GM23338 (cell line): ENCODE measurements around the gene OPRL1. TPM values are rescaled to one million over a fixed set of nuclear protein-coding genes. Genes with fewer than 3 reads are reported as not detected.

ENCODE experiments used
- ATAC-seq: fragments of 200-7000 bp; cut with Tn5 transposase; 3 replicates; pipeline ENCODE4 v1.9.1; 2020
- DNase-seq: peaks from one replicate; pipeline ENCODE4 v3.0.0-alpha.2; 2015; ENCODE audit warnings: low spot score
- H2AFZ ChIP-seq: fragments of 200-600 bp; sonication (generic); 2 replicates; pipeline ENCODE4 v1.8.0; 2016; ENCODE audit warnings: antibody characterized with exemption, mild to moderate bottlenecking, moderate library complexity
- H3F3A ChIP-seq: fragments of 200-600 bp; sonication (generic); replicated peaks from 2 replicates; pipeline ENCODE4 v1.8.0; 2017; ENCODE audit warnings: antibody characterized with exemption, mixed run types, low read depth
- H3K27ac ChIP-seq: fragments of 200-600 bp; sonication (generic); 2 replicates; pipeline ENCODE4 v1.6.1; 2016; ENCODE audit warnings: low read depth
- H3K27me3 ChIP-seq: fragments of 200-600 bp; sonication (generic); 2 replicates; pipeline ENCODE4 v1.8.0; 2016; ENCODE audit warnings: mild to moderate bottlenecking, mixed run types, moderate library complexity; ENCODE audit not compliant: insufficient read depth
- H3K36me3 ChIP-seq: fragments of 200-600 bp; sonication (generic); 2 replicates; pipeline ENCODE4 v1.8.0; 2016; ENCODE audit warnings: mild to moderate bottlenecking; ENCODE audit not compliant: insufficient read depth
- H3K4me1 ChIP-seq: fragments of 200-600 bp; sonication (generic); 2 replicates; pipeline ENCODE4 v1.8.0; 2016; ENCODE audit warnings: mild to moderate bottlenecking, moderate library complexity; ENCODE audit not compliant: insufficient read depth
- H3K4me2 ChIP-seq: fragments of 200-600 bp; sonication (generic); 2 replicates; pipeline ENCODE4 v1.7.1; 2017; ENCODE audit warnings: mixed run types
- H3K4me3 ChIP-seq: fragments of 200-600 bp; sonication (generic); 2 replicates; pipeline ENCODE4 v1.6.1; 2016; ENCODE audit warnings: mixed run types
- H3K79me2 ChIP-seq: fragments of 200-600 bp; sonication (generic); replicated peaks from 2 replicates; pipeline ENCODE4 v1.8.0; 2017; ENCODE audit warnings: mild to moderate bottlenecking; ENCODE audit not compliant: insufficient read depth
- H3K9me2 ChIP-seq: fragments of 200-600 bp; sonication (generic); 2 replicates; pipeline ENCODE4 v1.8.0; 2017; ENCODE audit not compliant: insufficient read depth
- H4K20me1 ChIP-seq: fragments of 200-600 bp; sonication (generic); replicated peaks from 2 replicates; pipeline ENCODE4 v1.8.0; 2017; ENCODE audit warnings: mild to moderate bottlenecking; ENCODE audit not compliant: insufficient read depth
- H3K27ac Mint-ChIP-seq: 2 replicates; pipeline ENCODE4 v1.8.0; 2020; ENCODE audit warnings: inconsistent platforms, mild to moderate bottlenecking, moderate library complexity, mixed read lengths
- H3K27me3 Mint-ChIP-seq: 3 replicates; pipeline ENCODE4 v1.8.0; 2022; ENCODE audit warnings: low read depth, mild to moderate bottlenecking, moderate library complexity, mixed read lengths, inconsistent platforms; ENCODE audit not compliant: insufficient read depth, poor library complexity
- H3K36me3 Mint-ChIP-seq: 3 replicates; pipeline ENCODE4 v1.8.0; 2021; ENCODE audit warnings: low read depth, mild to moderate bottlenecking, inconsistent platforms, moderate library complexity, mixed read lengths
- H3K4me1 Mint-ChIP-seq: 3 replicates; pipeline ENCODE4 v1.8.0; 2020; ENCODE audit warnings: mild to moderate bottlenecking, inconsistent platforms, mixed read lengths
- H3K4me3 Mint-ChIP-seq: 3 replicates; pipeline ENCODE4 v1.8.0; 2021; ENCODE audit warnings: moderate library complexity, mild to moderate bottlenecking, inconsistent platforms, mixed read lengths
- H3K9me3 Mint-ChIP-seq: 3 replicates; pipeline ENCODE4 v1.8.0; 2020; ENCODE audit warnings: moderate library complexity, mild to moderate bottlenecking, inconsistent platforms, mixed read lengths
- CREB1 ChIP-seq: fragments of 250-450 bp; sonication (Bioruptor Pico); IDR thresholded peaks from 2 replicates; pipeline ENCODE4 v1.5.0; 2020; ENCODE audit warnings: low read depth, mild to moderate bottlenecking, moderate library complexity
- EZH2 ChIP-seq: fragments of 200-600 bp; sonication (generic); IDR thresholded peaks from one replicate; pipeline ENCODE4 v1.8.0; 2017; ENCODE audit warnings: antibody characterized with exemption, mild to moderate bottlenecking, low read depth; ENCODE audit not compliant: unreplicated experiment
- EZH2phosphoT487 ChIP-seq: fragments of 200-600 bp; sonication (generic); IDR thresholded peaks from one replicate; pipeline ENCODE4 v1.8.1; 2018; ENCODE audit warnings: antibody characterized with exemption; ENCODE audit not compliant: unreplicated experiment
- JUNB ChIP-seq: IDR thresholded peaks from one replicate; pipeline ENCODE4 v1.6.1; 2016; ENCODE audit warnings: antibody characterized with exemption; ENCODE audit not compliant: unreplicated experiment
- NANOG ChIP-seq: IDR thresholded peaks from 2 replicates; pipeline ENCODE4 v1.6.1; 2016; ENCODE audit warnings: antibody characterized with exemption, borderline replicate concordance
- POLR2AphosphoS5 ChIP-seq: IDR thresholded peaks from 2 replicates; pipeline ENCODE4 v1.6.1; 2016; ENCODE audit warnings: antibody characterized with exemption, low read depth
- STAT1 ChIP-seq: IDR thresholded peaks from one replicate; pipeline ENCODE4 v1.6.1; 2016; ENCODE audit warnings: antibody characterized with exemption; ENCODE audit not compliant: unreplicated experiment
- ZNF114 ChIP-seq: fragments of 250-450 bp; sonication (Bioruptor Pico); IDR thresholded peaks from 2 replicates; pipeline ENCODE4 v1.5.0; 2020; ENCODE audit warnings: mild to moderate bottlenecking, moderate library complexity
- ZNF331 ChIP-seq: fragments of 250-450 bp; sonication (Bioruptor Pico); IDR thresholded peaks from 2 replicates; pipeline ENCODE4 v1.5.0; 2020; ENCODE audit warnings: low read depth, mild to moderate bottlenecking, moderate library complexity
- polyA plus RNA-seq: library from polyadenylated mRNA; unstranded; fragments of >200 nt; fragmentation: Nextera tagmentation; extraction: Ambion mirVana; gene quantifications from 2 replicates; pipeline ENCODE4 v1.2.1, GENCODE V29; 2016
- total RNA-seq: library from RNA; depleted of rRNA; stranded (reverse); fragments of >200 nt; shearing (Covaris generic); gene quantifications from 2 replicates; pipeline ENCODE4 v1.2.3, GENCODE V29; 2014
- TF ChIP-seq, protein P1 (sequence below): fragments of 250-450 bp; sonication (Bioruptor Pico); IDR thresholded peaks from 2 replicates; pipeline ENCODE4 v1.5.0; 2020; ENCODE audit warnings: mild to moderate bottlenecking, moderate library complexity
- TF ChIP-seq, protein P2 (sequence below), 2 experiments: fragments of 200-600 bp in 1 of 2; sonication (generic) in 1 of 2; conservative IDR thresholded peaks; 2 replicates each; pipeline versions ENCODE4 v1.5.1 to v1.6.1; 2016 to 2017; ENCODE audit warnings: antibody characterized with exemption in 2 of 2, low read depth in 2 of 2, mild to moderate bottlenecking in 2 of 2, moderate library complexity in 1 of 2
- TF ChIP-seq, protein P3 (sequence below): IDR thresholded peaks from 2 replicates; pipeline ENCODE4 v1.6.1; 2016; ENCODE audit warnings: antibody characterized with exemption
- TF ChIP-seq, protein P4 (sequence below): IDR thresholded peaks from one replicate; pipeline ENCODE4 v1.6.1; 2018; ENCODE audit warnings: antibody characterized with exemption; ENCODE audit not compliant: unreplicated experiment

OPRL1 gene
- total and polyA plus RNA-seq, 2 experiments from 2014 or later = 0.27 to 1.1 TPM

DNA sequence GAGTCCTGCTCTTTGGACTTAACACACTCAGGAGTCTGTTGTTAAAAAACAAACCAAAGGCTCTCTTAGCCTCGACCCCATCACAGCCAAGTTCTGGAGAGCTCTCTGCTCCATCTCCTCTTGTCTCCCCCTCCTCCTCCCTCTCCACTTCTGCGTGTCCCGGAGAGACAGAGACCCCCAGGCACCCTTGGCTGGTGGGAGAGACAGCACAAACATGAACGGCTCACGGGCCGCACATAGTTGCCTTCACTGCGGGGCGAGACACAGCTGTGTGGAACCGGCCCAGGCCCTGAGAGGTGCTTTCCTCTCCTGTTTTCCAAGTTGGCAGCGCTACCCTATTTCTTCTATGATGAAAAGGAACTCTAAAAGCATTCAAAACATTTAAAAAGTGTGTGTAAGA lies 61.1 kb downstream of the OPRL1 start:
- H3K27ac Mint-ChIP-seq = no peak overlapping the region
- 0 out of 2 replicates have a peak, but pooled peaks cover 3% of the 10 kb centered on the region for H3K4me1 ChIP-seq
- H3K27me3 Mint-ChIP-seq = peaks cover 15% of the 10 kb centered on the region
- no peaks in the 10 kb centered on the region for H3K9me2 ChIP-seq
- H3K4me3 ChIP-seq = no peak overlapping the region
- ATAC-seq (no peak), DNase-seq (no peak)
- no peaks in the 10 kb centered on the region for H3K36me3 ChIP-seq
- no peak overlapping the region for H3K4me2 ChIP-seq
- H3K27me3 ChIP-seq = no peaks in the 10 kb centered on the region
- peaks cover 25% of the 10 kb centered on the region for H3K9me3 Mint-ChIP-seq
- no peak overlapping the region for H3K27ac ChIP-seq
- no peaks in the 10 kb centered on the region for H4K20me1 ChIP-seq
- peaks cover 19% of the 10 kb centered on the region for H3K4me1 Mint-ChIP-seq
- no peaks in the 10 kb centered on the region for H3K79me2 ChIP-seq
- 0 out of 2 replicates have a peak, but pooled peaks cover 3% of the 10 kb centered on the region for H3F3A ChIP-seq
- H3K4me3 Mint-ChIP-seq = no peak overlapping the region; the same call in 2 of the 3 replicates
- no peak overlapping the region for H2AFZ ChIP-seq
- peaks cover 12% of the 10 kb centered on the region; the same call in 2 of the 3 replicates for H3K36me3 Mint-ChIP-seq
- no peak for TF ChIP-seq CREB1 (CRISPR knock-in tag)
- TF ChIP-seq ZNF114 = no peak
- TF ChIP-seq, protein P1, sequence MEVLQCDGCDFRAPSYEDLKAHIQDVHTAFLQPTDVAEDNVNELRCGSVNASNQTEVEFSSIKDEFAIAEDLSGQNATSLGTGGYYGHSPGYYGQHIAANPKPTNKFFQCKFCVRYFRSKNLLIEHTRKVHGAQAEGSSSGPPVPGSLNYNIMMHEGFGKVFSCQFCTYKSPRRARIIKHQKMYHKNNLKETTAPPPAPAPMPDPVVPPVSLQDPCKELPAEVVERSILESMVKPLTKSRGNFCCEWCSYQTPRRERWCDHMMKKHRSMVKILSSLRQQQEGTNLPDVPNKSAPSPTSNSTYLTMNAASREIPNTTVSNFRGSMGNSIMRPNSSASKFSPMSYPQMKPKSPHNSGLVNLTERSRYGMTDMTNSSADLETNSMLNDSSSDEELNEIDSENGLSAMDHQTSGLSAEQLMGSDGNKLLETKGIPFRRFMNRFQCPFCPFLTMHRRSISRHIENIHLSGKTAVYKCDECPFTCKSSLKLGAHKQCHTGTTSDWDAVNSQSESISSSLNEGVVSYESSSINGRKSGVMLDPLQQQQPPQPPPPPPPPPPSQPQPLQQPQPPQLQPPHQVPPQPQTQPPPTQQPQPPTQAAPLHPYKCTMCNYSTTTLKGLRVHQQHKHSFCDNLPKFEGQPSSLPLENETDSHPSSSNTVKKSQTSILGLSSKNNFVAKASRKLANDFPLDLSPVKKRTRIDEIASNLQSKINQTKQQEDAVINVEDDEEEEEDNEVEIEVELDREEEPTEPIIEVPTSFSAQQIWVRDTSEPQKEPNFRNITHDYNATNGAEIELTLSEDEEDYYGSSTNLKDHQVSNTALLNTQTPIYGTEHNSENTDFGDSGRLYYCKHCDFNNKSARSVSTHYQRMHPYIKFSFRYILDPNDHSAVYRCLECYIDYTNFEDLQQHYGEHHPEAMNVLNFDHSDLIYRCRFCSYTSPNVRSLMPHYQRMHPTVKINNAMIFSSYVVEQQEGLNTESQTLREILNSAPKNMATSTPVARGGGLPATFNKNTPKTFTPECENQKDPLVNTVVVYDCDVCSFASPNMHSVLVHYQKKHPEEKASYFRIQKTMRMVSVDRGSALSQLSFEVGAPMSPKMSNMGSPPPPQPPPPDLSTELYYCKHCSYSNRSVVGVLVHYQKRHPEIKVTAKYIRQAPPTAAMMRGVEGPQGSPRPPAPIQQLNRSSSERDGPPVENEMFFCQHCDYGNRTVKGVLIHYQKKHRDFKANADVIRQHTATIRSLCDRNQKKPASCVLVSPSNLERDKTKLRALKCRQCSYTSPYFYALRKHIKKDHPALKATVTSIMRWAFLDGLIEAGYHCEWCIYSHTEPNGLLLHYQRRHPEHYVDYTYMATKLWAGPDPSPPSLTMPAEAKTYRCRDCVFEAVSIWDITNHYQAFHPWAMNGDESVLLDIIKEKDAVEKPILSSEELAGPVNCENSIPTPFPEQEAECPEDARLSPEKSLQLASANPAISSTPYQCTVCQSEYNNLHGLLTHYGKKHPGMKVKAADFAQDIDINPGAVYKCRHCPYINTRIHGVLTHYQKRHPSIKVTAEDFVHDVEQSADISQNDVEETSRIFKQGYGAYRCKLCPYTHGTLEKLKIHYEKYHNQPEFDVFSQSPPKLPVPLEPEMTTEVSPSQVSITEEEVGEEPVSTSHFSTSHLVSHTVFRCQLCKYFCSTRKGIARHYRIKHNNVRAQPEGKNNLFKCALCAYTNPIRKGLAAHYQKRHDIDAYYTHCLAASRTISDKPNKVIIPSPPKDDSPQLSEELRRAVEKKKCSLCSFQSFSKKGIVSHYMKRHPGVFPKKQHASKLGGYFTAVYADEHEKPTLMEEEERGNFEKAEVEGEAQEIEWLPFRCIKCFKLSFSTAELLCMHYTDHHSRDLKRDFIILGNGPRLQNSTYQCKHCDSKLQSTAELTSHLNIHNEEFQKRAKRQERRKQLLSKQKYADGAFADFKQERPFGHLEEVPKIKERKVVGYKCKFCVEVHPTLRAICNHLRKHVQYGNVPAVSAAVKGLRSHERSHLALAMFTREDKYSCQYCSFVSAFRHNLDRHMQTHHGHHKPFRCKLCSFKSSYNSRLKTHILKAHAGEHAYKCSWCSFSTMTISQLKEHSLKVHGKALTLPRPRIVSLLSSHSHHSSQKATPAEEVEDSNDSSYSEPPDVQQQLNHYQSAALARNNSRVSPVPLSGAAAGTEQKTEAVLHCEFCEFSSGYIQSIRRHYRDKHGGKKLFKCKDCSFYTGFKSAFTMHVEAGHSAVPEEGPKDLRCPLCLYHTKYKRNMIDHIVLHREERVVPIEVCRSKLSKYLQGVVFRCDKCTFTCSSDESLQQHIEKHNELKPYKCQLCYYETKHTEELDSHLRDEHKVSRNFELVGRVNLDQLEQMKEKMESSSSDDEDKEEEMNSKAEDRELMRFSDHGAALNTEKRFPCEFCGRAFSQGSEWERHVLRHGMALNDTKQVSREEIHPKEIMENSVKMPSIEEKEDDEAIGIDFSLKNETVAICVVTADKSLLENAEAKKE (CRISPR knock-in tag) = no peak
- TF ChIP-seq NANOG = no peak
- no peak for TF ChIP-seq EZH2phosphoT487
- no peak for TF ChIP-seq STAT1
- TF ChIP-seq POLR2AphosphoS5 = no peak
- TF ChIP-seq ZNF331 (CRISPR knock-in tag) = no peak
- TF ChIP-seq, protein P2, sequence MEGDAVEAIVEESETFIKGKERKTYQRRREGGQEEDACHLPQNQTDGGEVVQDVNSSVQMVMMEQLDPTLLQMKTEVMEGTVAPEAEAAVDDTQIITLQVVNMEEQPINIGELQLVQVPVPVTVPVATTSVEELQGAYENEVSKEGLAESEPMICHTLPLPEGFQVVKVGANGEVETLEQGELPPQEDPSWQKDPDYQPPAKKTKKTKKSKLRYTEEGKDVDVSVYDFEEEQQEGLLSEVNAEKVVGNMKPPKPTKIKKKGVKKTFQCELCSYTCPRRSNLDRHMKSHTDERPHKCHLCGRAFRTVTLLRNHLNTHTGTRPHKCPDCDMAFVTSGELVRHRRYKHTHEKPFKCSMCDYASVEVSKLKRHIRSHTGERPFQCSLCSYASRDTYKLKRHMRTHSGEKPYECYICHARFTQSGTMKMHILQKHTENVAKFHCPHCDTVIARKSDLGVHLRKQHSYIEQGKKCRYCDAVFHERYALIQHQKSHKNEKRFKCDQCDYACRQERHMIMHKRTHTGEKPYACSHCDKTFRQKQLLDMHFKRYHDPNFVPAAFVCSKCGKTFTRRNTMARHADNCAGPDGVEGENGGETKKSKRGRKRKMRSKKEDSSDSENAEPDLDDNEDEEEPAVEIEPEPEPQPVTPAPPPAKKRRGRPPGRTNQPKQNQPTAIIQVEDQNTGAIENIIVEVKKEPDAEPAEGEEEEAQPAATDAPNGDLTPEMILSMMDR (conservative IDR thresholded peaks at IDR 0.05; ENCODE audit: low read depth in 2 of 2) = no peak
- TF ChIP-seq, protein P3, sequence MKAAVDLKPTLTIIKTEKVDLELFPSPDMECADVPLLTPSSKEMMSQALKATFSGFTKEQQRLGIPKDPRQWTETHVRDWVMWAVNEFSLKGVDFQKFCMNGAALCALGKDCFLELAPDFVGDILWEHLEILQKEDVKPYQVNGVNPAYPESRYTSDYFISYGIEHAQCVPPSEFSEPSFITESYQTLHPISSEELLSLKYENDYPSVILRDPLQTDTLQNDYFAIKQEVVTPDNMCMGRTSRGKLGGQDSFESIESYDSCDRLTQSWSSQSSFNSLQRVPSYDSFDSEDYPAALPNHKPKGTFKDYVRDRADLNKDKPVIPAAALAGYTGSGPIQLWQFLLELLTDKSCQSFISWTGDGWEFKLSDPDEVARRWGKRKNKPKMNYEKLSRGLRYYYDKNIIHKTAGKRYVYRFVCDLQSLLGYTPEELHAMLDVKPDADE = no peak
- TF ChIP-seq, protein P4, sequence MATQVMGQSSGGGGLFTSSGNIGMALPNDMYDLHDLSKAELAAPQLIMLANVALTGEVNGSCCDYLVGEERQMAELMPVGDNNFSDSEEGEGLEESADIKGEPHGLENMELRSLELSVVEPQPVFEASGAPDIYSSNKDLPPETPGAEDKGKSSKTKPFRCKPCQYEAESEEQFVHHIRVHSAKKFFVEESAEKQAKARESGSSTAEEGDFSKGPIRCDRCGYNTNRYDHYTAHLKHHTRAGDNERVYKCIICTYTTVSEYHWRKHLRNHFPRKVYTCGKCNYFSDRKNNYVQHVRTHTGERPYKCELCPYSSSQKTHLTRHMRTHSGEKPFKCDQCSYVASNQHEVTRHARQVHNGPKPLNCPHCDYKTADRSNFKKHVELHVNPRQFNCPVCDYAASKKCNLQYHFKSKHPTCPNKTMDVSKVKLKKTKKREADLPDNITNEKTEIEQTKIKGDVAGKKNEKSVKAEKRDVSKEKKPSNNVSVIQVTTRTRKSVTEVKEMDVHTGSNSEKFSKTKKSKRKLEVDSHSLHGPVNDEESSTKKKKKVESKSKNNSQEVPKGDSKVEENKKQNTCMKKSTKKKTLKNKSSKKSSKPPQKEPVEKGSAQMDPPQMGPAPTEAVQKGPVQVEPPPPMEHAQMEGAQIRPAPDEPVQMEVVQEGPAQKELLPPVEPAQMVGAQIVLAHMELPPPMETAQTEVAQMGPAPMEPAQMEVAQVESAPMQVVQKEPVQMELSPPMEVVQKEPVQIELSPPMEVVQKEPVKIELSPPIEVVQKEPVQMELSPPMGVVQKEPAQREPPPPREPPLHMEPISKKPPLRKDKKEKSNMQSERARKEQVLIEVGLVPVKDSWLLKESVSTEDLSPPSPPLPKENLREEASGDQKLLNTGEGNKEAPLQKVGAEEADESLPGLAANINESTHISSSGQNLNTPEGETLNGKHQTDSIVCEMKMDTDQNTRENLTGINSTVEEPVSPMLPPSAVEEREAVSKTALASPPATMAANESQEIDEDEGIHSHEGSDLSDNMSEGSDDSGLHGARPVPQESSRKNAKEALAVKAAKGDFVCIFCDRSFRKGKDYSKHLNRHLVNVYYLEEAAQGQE = no peak
- no peak for TF ChIP-seq JUNB
- TF ChIP-seq EZH2 = no peak
